Effector memory CD4-positive, alpha-beta T cell (primary cell): ENCODE measurements around the gene SP2.

Experiments
- DNase-seq, 3 donors: peaks; one replicate each; pipeline ENCODE4 v3.0.0-alpha.2; 2020
- H3K27ac ChIP-seq: 2 replicates; pipeline ENCODE4 v1.7.0; 2013; ENCODE audit warnings: mild to moderate bottlenecking, low read length, moderate library complexity; ENCODE audit not compliant: insufficient read depth, poor library complexity, severe bottlenecking
- H3K27me3 ChIP-seq: replicated peaks from 2 replicates; pipeline ENCODE4 v1.7.0; 2013; ENCODE audit warnings: mild to moderate bottlenecking, low read length; ENCODE audit not compliant: insufficient read depth, control insufficient read depth, poor library complexity, severe bottlenecking
- H3K36me3 ChIP-seq: 2 replicates; pipeline ENCODE4 v1.7.0; 2013; ENCODE audit warnings: mild to moderate bottlenecking, low read length, moderate library complexity; ENCODE audit not compliant: control insufficient read depth, insufficient read depth
- H3K4me1 ChIP-seq: 2 replicates; pipeline ENCODE4 v1.7.0; 2013; ENCODE audit warnings: low read length, mild to moderate bottlenecking; ENCODE audit not compliant: control insufficient read depth, insufficient read depth, poor library complexity, severe bottlenecking
- H3K4me3 ChIP-seq: 2 replicates; pipeline ENCODE4 v1.7.0; 2013; ENCODE audit warnings: low read length, low read depth, mild to moderate bottlenecking; ENCODE audit not compliant: insufficient read depth, poor library complexity, severe bottlenecking
- H3K9me3 ChIP-seq: 2 replicates; pipeline ENCODE4 v1.7.0; 2013; ENCODE audit warnings: mild to moderate bottlenecking, low read length, moderate library complexity; ENCODE audit not compliant: control insufficient read depth

The SP2 gene

GRCh38 chr17:47970725-47971499 lies 74.9 kb downstream of the SP2 start, which contains the start of gene CDK5RAP3:
Gene CDK5RAP3, plus strand, starts transcription at chr17:47971113. Its CDS starts 34 bp downstream, at chr17:47971147.
- Histone ChIP-seq H3K27ac (peak within 1 kb of the TSS; percentile 59), H3K27me3 (no peaks in the 10 kb centered on the region), H3K9me3 (no peaks in the 10 kb centered on the region), H3K4me1 (peaks cover 17% of the 10 kb centered on the region), H3K4me3 (peak within 1 kb of the TSS; percentile 83), H3K36me3 (peaks cover 16% of the 10 kb centered on the region)
- peak; percentile 96 to 97 (median 97) for DNase-seq

GRCh38 chr17:47973541-47973940 lies 77.5 kb downstream of the SP2 start:
- Histone ChIP-seq H3K4me3 (no peak overlapping the region), H3K9me3 (no peaks in the 10 kb centered on the region), H3K27me3 (no peaks in the 10 kb centered on the region), H3K27ac (no peak overlapping the region), H3K36me3 (peaks cover 30% of the 10 kb centered on the region), H3K4me1 (peaks cover 17% of the 10 kb centered on the region)
- DNase-seq = no peak

DNA sequence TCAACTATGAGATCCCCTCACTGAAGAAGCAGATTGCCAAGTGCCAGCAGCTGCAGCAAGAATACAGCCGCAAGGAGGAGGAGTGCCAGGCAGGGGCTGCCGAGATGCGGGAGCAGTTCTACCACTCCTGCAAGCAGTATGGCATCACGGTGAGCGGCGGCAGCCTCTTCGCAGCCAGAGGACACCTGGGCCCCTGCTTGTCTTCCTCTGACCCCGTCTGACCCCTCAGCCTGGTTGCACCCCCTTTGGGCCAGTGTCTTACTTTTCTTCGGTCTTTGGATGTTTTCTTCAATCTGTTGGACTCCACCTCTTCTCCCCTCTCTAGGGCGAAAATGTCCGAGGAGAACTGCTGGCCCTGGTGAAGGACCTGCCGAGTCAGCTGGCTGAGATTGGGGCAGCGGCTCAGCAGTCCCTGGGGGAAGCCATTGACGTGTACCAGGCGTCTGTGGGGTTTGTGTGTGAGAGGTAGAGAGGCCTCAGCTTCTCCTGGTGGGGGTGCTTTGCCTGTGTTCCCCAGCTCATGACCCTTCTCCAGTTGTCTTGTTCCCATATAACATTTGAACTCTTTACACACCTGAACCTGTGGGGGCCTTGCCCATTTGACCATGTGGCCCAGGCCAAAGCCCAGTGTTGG lies 79.3 kb downstream of the SP2 start:
- no peak for DNase-seq
- Histone ChIP-seq H3K4me3 (no peak overlapping the region), H3K4me1 (peaks cover 10% of the 10 kb centered on the region), H3K27me3 (no peaks in the 10 kb centered on the region), H3K9me3 (no peaks in the 10 kb centered on the region), H3K27ac (no peak overlapping the region), H3K36me3 (peaks cover 48% of the 10 kb centered on the region)

DNA sequence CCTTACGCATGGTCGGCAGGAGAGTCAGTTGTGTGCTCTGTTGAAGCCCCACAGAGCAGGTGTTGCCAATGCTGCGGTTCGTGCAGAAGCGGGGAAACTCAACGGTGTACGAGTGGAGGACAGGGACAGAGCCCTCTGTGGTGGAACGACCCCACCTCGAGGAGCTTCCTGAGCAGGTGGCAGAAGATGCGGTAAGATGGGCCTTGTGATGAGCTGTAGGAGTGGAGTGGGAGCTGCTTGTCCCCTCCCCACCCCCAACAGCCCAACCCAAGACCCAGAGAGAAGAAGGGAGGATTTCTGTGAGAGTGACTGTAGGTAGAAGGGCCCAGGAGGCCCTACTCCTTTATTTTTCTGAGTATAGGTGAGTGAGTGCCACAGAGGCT lies 79.8 kb downstream of the SP2 start:
- Histone ChIP-seq H3K4me1 (peaks cover 8% of the 10 kb centered on the region), H3K36me3 (peaks cover 53% of the 10 kb centered on the region), H3K4me3 (no peak overlapping the region), H3K9me3 (no peaks in the 10 kb centered on the region), H3K27me3 (no peaks in the 10 kb centered on the region), H3K27ac (no peak overlapping the region)
- no peak for DNase-seq

GRCh38 chr17:47978324-47978723 lies 82.3 kb downstream of the SP2 start:
- no peaks in the 10 kb centered on the region for H3K9me3 ChIP-seq
- DNase-seq = peak in 1 of 3 donors; percentile 20

More at GRCh38 chr17:47978324-47978723, 82.3 kb downstream of the SP2 start:
- Histone ChIP-seq H3K4me3 (no peak overlapping the region), H3K4me1 (peaks cover 5% of the 10 kb centered on the region), H3K27ac (no peak overlapping the region), H3K27me3 (no peaks in the 10 kb centered on the region), H3K36me3 (peaks cover 76% of the 10 kb centered on the region)
